Measurements from ENCODE around the gene FYN.
"Not testable (repeated sequence)": the region's sequence is repeated elsewhere in the genome, so short reads cannot be mapped to it uniquely, and the experiment has no call there.

FYN gene

DNA sequence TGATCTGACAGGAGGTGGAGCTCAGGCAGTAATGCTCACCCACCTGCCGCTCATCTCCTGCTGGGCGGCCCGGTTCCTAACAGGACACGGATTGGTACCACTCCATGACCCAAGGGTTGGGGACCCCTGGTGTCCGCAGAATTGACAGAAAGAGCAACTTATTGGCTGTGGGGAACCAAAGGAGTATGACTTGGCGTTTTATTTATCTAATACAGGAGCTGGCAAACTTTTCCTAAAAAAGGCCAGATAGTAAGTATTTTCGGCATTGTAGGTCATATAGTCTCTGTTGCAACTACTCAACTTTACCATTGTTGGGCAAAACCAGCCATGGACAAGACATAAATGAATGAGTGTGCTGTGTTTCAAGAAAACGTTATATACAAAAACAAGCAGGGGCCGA is 223.2 kb downstream of the FYN start:
- DNase-seq: no peak

DNA sequence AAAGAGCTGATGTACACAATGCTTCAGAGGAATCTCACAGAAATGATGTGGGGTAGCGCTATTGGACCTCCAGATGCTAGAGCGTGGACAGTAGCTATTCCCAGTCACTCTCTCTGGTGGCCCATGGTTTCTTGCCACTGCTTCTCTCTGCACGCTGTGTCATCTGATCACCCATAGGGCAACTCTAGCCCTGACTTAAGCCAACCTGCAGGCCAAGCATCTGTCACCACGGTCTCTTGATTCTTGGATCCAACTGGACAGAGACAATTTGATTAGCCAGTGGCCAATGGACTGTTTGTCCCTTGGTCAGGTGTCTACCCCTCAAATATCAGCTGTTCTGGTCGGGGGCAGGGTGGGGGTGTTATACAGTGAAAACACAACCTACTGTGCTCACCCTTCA is 225.2 kb downstream of the FYN start:
- DNase-seq: no peak

DNA sequence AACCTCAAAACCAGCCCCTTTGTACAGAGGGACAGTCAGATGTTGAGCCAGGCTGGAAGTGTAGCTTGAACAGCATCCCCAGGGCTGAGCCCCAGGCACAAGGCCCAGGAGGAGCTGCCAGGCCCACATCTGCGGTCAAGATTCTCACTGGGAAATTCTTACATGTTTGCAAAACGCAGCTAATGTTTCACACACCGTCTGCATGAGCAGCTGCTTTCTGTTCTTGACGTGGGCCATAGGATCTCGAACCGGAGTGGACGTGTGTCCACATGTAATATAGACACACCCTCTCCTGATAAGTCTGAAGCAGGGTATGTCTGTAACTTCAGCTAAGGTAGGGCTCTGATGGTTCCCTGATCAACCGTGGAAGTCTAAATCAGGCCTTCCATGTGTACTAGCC is 226.3 kb downstream of the FYN start:
- DNase-seq: no peak

DNA sequence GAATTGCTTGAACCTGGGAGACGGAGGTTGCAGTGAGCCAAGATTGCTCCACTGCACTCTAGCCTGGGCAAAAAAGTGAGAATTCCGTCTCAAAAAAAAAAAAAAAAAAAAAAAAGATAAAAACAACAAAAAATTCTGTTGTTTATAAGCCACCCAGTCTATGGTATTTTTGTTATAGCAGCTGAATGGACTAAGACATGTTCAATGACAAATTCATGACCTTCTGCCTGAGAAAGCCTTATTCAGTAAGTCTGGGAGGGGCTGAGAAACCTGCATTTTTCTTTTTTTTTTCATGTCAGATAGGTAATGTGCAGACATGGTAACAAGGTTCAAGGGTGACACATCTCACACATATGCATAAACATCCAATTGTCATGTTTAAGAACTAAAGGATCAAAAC is 227.2 kb downstream of the FYN start:
- DNase-seq: no peak

DNA sequence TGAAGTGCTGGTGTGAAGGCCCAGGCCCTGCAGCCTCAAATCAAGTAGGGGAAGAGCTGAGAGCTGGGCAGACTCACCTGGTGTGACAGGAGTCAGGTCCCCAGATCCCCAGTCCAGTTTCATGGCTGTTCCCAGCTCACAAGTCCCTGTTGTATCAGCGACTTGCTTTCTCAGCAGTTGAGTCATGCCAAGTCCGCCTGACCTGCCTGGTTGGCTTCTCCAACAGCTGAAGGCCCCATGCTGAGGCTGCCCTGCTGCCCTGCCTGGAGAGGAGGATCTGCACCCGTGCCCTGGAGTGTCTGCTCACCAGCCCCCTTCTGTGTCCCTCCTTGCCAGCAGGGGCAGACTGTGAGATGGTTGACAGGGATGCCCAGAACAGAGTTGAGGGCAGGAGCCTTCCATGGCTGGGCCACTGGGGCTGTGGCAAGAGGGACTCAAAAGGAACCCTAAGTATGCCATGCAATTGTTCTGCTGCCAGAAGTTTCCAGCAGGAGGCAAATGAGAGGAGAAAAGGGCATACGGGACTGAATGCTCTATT is 228.3 kb downstream of the FYN start:
- DNase-seq: no peak

DNA sequence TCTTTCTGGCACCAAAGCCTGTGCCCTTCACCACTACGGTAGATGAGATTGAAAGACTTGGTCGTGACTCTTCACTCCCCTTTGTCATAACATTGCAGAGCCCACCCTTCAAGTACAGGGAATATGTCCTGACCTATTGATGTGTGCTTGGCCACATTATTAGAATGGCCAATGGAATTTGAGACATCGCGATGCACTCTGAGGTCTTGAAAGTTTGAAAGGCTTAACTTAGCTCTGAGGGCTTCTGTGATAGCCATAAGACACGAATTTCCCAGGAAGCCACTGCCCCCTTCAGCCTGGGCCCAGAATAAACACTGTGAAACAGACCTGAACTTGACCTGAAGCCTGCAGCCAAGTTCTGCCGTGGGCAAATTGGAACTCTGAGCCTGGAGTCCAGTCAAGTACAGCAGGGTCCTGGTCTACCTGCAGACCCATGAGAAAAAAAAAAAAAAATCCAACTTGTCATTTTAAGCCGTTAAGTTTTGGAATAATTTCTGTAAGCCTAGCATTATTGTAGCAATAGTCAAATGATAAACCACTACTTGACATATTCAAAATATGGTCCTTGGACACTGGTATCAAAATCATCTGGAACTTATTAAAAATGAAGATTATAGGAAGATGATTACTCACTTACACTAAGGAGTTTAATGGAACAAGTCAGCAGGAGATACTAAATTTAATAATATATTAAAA is 230.6 kb downstream of the FYN start:
- no peak for DNase-seq

DNA sequence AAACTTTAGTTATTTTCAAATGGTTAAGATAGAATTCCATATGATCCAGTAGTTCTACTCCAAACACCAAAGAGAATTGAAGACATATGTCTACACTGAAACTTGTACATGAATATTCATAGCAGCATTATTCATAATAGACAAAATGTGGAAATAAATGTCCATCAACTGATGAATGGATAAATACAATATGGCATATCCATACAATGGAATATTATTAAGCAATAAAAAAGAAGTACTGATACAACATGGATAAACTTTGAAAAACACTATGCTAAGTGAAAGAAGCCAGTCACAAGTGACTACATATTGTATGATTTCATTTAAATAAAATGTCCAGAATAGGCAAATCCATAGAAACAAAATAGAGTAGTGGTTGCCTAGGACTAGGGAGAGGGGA is 234.0 kb downstream of the FYN start:
- no peak for DNase-seq

DNA sequence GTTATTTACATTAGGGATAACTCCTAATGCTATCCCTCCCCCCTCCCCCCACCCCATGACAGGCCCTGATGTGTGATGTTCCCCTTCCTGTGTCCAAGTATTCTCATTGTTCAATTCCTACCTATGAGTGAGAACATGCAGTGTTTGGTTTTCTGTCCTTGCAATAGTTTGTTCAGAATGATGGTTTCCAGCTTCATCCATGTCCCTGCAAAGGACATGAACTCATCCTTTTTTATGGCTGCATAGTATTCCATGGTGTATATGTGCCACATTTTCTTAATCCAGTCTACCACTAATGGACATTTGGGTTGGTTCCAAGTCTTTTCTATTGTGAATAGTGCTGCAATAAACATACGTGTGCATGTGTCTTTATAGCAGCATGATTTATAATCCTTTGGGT is 238.3 kb downstream of the FYN start:
- not testable (repeated sequence) for DNase-seq

DNA sequence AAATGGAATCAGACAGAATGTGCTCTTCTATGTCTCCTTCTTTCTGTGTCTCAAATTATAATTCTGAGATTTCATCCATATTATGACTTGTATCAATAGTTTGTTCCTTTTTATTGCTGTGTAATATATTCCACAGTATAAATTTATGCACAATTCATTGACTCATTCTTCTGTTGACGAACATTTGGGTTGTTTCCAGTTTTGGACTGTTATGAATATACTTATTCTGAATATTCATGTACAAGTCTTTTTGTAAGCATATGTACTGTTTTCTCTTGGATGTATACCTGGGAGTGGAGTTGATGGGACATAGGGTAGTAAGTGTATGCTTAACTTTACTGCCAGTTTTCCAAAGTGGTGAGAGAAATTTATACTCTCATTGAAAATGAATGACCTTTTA is 239.4 kb downstream of the FYN start:
- DNase-seq: no peak

DNA sequence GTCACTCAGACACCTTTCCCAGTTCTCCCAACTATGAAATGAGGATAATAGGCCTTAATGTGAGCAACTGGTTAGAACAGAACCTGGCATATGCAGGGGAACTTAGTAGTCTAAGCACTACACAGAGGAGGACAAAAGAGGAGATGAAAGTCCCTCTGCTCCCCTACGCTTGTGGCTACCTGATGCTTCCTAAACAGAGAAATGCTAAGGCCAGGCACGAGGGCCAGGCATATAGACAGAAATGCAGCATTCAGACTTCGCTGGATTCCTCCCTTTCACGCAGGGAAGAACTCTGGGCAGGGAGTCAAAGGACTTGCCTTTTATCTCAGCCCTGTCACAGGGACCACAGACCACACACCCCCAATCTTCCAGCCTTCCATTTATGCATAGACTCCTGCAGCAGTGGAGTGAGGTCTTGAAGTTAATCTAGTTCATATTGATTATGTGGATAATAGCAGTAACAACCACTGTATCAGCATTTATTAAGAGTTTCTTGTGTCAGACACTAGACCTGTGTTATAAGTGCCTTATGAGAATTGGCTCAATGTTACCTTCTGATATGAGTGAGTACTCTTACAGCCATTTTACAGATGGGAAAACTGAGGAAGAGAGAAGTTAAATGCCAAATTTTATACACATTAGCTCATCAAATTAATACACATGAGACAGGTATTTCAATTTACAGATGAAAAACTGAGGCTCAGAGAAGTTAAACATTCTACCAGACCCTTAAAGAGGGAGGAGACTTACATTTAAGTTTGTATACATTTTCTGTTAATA is 240.6 kb downstream of the FYN start:
- no peak for DNase-seq

DNA sequence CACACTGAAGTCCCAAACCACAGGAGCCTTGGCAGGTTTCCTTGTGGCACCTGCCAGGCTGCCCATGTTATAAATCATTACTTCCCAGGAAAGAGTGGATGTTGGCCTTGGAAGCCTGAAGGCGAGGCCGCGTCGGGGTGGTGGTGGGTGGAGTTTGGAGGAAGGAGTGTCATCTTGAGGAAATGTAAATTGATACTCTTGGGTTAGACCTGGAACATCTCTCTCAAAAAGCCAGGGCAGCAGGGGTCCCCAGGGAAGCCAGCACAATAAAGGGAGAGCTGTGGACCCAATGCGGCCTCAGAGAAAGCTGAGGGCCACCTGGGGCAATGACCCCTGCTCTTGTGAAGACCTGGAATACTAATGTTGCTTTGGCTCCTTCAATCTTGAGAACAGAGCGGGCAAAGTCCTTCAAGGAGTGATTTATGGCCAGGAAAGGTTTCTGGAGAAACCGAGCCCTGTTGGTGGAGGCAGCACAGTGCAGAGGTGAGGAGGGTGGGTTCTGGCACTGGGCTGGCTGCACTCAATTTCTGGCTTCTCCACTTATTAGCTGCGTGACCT is 241.3 kb downstream of the FYN start:
- no peak for DNase-seq

DNA sequence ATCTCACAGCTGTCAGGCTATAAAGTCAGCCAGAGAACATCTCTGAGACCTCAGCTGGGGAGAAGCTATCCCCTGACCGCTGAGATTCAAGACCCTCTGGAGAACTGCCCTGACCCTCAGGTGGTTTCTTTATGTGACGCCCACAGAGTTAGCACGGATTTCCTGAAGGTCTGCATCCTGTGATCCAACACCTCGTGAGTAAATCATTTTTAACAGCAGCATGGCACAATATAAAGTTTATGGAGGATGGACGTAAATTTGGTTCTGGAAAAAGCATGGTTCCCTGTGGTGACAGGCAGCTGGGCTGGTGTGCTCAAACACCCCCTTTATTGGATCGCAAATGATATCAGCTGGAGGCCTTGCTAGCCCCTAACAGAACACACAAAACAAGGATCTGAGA is 242.2 kb downstream of the FYN start:
- no peak for DNase-seq

DNA sequence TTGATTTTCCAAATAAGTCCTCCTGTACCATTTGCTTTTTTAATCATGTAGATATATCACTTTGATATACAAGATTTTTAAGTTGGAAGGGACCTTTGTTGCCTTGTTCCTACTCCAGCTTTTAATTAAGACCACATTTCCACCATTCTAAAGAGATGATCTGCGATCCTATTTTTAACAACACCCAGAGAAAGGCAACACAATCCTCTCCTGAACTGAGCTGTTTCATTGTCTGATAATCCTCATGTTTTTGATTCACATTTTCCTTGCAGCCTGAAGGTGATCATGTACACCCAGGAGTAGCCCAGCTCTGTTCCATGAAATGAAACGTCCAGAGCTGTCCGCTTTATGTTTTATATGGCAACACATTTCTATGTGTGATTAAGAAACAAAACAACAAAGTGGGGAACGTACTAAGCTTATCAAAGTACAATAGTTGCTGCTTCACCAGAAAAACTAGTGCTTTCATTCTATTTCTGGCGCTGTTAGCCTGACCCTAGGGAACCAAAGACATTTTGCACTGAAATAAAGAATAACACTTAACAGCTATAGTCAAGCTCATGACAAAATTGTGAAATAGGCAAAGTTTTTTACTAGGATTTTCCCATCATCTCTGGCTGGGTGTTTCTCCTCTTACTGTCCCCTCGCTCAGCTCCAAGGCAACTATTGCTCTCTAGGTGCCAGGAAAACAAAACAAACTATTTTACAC is 245.0 kb downstream of the FYN start:
- no peak for DNase-seq

DNA sequence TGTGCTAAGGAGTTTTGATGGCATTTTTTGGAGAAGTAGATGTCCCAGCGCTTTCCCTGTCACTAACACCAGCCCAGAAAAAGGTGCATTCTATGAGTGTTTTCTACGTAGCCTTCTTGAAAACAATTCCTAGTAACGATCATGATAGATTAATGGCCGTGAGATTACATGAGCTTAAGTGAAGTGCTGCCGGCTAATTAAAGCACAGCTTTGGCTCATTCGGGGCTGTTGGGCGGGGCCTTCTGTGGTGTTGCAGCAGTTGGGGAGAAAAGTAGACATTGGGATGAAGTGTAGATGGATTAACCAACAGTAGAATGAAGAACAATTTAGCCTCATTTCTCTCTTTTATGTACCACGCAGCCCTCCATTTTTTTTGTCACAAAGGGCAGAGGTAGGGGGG is 246.8 kb downstream of the FYN start:
- DNase-seq: no peak

DNA sequence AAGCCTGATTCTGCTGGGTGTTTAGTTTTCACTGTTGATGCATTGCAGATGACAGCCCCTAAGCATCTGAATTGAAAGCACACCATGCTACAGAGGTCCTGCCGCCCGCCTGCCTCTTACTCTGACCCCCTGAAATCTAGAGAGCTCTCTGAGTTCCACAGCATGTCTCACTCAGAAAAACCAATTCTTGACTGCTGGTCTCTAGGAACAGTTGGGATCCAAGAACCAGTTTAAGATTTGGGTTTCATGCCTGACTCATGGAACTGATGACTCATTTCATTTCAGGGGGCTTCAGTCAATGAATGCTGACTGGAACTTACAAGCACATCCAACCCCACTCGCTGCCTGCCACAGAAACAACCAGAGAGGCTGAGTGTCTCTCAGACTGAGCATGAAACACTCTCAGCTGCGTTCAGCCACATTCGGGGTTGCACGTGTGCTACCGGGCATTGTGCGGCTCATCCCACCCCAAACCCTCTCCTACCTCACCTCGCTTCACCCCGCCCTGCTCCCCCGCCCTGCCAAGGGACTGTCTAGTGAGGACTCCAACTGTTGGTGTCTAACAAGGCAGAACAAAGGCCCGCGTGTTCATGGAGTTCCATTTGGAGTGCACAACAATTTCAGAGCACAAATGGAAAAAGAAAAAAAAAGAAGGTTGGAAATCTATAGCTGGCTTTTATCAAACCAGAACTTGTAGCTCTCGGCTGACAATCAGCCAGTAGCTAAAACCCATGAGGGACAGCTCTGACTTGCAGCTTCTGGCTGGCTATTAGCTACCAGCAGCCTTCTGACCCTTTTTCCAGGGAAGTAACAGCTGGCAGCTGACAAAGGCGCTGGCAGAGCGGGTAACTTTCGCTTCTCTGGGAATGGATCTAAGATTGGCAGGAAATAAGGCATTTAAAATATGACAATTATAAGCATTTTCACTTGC is 247.5 kb downstream of the FYN start:
- DNase-seq: no peak

DNA sequence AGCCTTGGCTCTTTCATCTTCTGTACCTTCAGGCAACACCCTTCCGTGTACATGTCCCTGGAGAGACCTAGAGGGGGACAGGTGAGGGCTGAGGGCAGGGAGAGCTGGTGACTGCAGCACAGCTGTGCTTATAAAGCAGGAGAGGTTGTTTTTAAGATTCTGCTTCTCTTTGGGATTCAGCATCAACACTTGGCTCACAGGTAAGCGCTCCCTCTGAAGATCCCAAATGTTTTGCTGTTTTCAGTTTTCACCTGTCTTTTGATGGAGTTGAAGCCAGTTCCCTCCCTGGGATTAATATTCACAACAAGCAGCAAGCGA is 248.2 kb downstream of the FYN start:
- no peak for DNase-seq

DNA sequence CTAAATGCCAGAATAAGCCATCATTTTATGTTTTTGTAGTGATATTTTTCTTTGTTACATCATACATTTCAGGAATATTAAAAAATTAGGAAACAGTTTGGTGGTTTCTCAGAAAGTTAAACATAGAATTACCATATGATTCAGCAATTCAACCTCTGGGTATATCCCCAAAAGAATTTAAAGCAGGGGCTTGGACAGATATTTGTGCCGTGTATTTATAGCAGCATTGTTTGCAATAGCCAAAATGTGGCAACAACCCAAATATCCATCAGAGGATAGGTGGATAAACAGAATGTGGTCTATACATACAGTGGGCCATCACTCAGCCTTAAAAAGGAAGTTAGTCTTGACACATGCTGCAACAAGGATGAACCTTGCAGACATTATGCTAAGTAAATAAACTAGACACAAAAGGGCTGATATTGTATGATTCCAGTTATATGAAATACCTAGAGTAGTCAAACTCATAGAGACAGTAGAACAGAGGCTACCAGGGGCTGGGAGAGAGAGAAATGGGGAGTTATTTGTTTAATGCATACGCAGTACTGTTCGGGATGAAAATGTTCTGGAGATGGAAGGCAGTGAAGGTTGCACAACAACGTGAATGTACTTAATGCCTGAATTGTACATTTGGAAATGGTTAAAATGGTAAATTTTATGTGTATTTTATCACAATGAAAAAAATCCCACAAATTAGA is 248.7 kb downstream of the FYN start:
- DNase-seq: no peak

DNA sequence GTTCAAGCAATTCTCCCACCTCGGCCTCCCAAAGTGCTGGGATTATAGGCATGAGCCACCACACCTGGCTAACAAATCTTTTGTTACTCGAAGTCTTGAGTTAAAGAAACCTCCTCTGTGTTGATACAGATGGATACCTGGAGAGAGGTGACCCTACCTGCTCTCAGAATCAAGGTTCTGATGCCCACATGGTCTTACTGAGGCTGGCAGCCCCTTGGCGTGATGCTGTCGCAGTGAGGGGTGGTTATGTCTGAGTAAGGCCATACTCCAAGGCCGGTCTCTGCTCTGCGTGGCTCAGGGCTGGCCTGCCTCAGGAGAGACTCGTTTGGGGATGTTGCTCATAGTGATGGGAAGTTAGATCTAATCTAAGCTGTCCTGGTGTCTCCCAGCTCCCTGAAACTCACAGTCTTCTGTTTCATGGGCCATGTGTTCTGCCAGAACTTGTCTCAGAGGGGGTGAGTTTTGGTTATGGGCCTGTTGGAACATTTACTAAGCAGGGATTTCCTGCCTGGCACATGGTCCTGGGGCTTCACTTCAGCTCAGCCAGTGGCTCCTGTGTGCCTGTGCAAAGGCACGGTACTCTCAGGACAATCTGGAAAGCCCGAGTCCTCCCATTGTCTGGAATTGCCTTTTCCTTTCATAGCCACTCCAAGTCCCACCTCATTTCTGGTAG is 250.1 kb downstream of the FYN start:
- DNase-seq: no peak

DNA sequence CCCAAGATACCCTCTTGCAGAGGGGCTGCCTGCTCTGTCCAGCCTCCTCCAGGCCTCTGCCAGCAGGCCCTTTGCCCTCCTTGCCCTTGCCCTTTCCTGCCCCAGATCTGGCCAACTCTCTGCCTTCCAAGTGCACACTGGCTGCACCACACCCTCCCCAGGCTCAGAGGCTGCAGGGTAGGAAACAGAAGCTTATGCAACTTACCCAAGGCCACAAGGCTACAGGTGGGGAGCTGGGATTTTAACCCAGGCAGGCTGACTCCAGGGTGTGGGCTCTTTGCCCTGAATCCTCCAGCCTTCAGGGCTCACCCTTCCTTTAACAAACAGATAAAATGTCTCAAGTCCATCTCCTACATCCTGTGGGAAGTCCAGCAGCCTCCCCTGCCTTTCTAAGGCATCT is 253.1 kb downstream of the FYN start:
- DNase-seq: no peak

DNA sequence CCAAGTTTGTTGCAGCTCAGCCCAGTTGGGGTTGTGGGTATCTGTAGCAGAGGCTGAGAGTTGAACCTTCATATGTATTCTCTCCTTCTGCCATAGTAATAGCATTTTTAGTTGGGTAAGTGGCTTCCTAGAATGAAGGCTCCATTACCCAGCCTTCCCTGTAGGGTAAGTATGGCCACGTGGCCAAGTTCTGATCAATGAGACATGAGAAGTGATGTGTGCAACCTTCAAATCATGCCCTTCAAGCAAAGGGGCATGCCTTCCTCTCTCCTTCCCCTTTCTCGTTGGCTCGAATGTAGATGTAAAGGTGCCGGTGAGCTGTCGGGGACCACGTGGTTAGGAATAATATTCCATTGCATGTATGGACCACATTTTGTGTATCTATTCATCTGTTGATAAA is 254.8 kb downstream of the FYN start:
- DNase-seq: no peak

DNA sequence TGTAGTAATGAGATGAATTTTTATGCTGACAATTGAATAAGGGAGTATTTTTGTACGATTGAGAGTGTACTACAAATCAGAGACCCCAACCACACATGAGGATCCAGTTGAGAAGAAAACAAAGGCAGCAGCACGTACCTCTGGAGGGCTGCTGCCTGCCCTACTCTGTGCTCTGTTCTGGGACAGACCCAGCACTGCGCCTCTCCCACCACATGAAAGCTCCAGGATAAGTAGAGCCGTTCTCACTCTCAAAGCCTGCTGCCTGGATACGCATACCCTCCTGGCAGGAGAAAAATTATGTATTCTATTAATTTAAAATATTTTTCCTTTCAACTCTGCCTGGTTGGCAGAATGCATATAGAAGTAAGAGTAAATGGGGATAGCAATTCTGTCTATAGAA is 256.1 kb downstream of the FYN start:
- DNase-seq: no peak
